Panc1 (cell line): ENCODE results near the gene SPATA1. TPM values are rescaled to one million over a fixed set of nuclear protein-coding genes. Genes with fewer than 3 reads are reported as not detected.

Experiments
- ATAC-seq: fragments of 200-7000 bp; cut with Tn5 transposase; 2 replicates; pipeline ENCODE4 v1.9.1; 2020; ENCODE audit warnings: mild to moderate bottlenecking, moderate library complexity
- BruUV-seq: library from RNA; stranded (reverse); fragments of 400-500 nt; replicated peaks from 2 replicates; lab custom pipeline; 2021; lab: Mats Ljungman, UMichigan
- CTCF ChIA-PET: fragments of 300-600 bp; sonication (Branson Sonifier 250); formaldehyde crosslinking; loops from one replicate; lab custom pipeline; 2022; ENCODE audit warnings: antibody characterized with exemption; lab: Charles Lee
- POLR2A ChIA-PET: fragments of 300-600 bp; sonication (Branson Sonifier 250); formaldehyde crosslinking; loops from one replicate; lab custom pipeline; 2022; ENCODE audit warnings: antibody characterized with exemption; lab: Charles Lee
- DNase-seq: peaks from one replicate; pipeline ENCODE4 v3.0.0-alpha.2; 2010; ENCODE audit warnings: low read depth, low spot score
- H3K27ac ChIP-seq: 2 replicates; pipeline ENCODE4 v1.5.1; 2011; ENCODE audit warnings: mild to moderate bottlenecking, low read length, inconsistent platforms
- H3K27me3 ChIP-seq: fragments of 200-500 bp; sonication (Bioruptor generic); 2 replicates; pipeline ENCODE4 v1.6.0; 2014; ENCODE audit warnings: low read length, inconsistent platforms; ENCODE audit not compliant: control insufficient read depth, insufficient read depth
- H3K36me3 ChIP-seq: fragments of 200-500 bp; sonication (Bioruptor generic); 2 replicates; pipeline ENCODE4 v1.5.1; 2014; ENCODE audit warnings: inconsistent platforms, mild to moderate bottlenecking, low read length, moderate library complexity; ENCODE audit not compliant: control insufficient read depth, insufficient read depth
- H3K4me1 ChIP-seq: 2 replicates; pipeline ENCODE4 v1.5.1; 2011; ENCODE audit warnings: inconsistent platforms, mild to moderate bottlenecking, low read length, moderate library complexity; ENCODE audit not compliant: control insufficient read depth, insufficient read depth
- H3K4me3 ChIP-seq, 2 experiments: 2 replicates each; pipeline ENCODE4 v1.5.1; 2011 to 2012; ENCODE audit warnings: low read depth in 2 of 2, low read length in 2 of 2, mild to moderate bottlenecking in 2 of 2, inconsistent platforms in 1 of 2, moderate library complexity in 1 of 2
- H3K9me3 ChIP-seq: fragments of 200-500 bp; sonication (Bioruptor generic); 2 replicates; pipeline ENCODE4 v1.5.1; 2014; ENCODE audit warnings: low read depth, mild to moderate bottlenecking, inconsistent platforms, low read length, moderate library complexity; ENCODE audit not compliant: control insufficient read depth, insufficient read depth
- CTCF ChIP-seq: fragments of 450-650 bp; IDR thresholded peaks from 2 replicates; pipeline ENCODE4 v1.5.1; 2017; ENCODE audit warnings: mild to moderate bottlenecking
- POLR2AphosphoS5 ChIP-seq: IDR thresholded peaks from 2 replicates; pipeline ENCODE4 v1.6.1; 2012; ENCODE audit warnings: mild to moderate bottlenecking, low read depth, low read length, moderate library complexity
- REST ChIP-seq, 2 experiments: IDR thresholded peaks; 2 replicates each; pipeline ENCODE4 v1.6.1; 2011 to 2012; ENCODE audit warnings: low read depth in 2 of 2, control low read depth in 1 of 2, low read length in 1 of 2, mild to moderate bottlenecking in 1 of 2, moderate library complexity in 1 of 2; ENCODE audit not compliant: insufficient read depth in 1 of 2
- SIN3A ChIP-seq: IDR thresholded peaks from 2 replicates; pipeline ENCODE4 v1.6.1; 2012; ENCODE audit warnings: low read depth, mild to moderate bottlenecking, low read length, moderate library complexity, borderline replicate concordance; ENCODE audit not compliant: insufficient read depth
- TCF7L2 ChIP-seq: IDR thresholded peaks from 2 replicates; pipeline ENCODE4 v1.6.1; 2011; ENCODE audit warnings: mild to moderate bottlenecking, low read depth, low read length, inconsistent platforms
- in situ Hi-C: cut with HindIII; loops from 2 replicates; pipeline ENCODE4 v1.10.0; 2016; ENCODE audit warnings: low sequenced_read_pairs, low pct_unique_long_range_greater_than_20kb
- intact Hi-C: fragments of 100-400 bp; cut with micrococcal nuclease; formaldehyde crosslinking; loops from one replicate; pipeline ENCODE4 v1.10.0; 2022; ENCODE audit not compliant: unreplicated experiment
- total RNA-seq: library from RNA; stranded (reverse); gene quantifications from one replicate; pipeline ENCODE4 v1.2.1, GENCODE V29; 2021; ENCODE audit not compliant: unreplicated experiment

The SPATA1 gene
- total RNA-seq, 1 experiment from 2014 or later: 5.0 TPM

GRCh38 chr1:84492726-84493125 lies 13.5 kb upstream of the SPATA1 start:
- H3K9me3 ChIP-seq: no peaks in the 10 kb centered on the region
- ChIA-PET POLR2A (no interaction called here), CTCF (no interaction called here)
- TF ChIP-seq TCF7L2 (no peak), SIN3A (no peak), POLR2AphosphoS5 (no peak), REST (IDR thresholded peaks at IDR 0.05; ENCODE audit: insufficient read depth in 1 of 2, low read depth in 2 of 2, low read length in 1 of 2) (no peak), CTCF (0 out of 2 replicates have a peak, but pooled peaks have one; percentile 28)
- DNase-seq (no peak), ATAC-seq (no peak)
- no peaks in the 10 kb centered on the region for H3K4me1 ChIP-seq
- H3K36me3 ChIP-seq: peaks cover 75% of the 10 kb centered on the region
- in situ Hi-C loops (no loop called here), intact Hi-C loops (loop anchor here (1.0 to 5.0 kb wide), 2 partner anchors 13 to 350 kb away; partner anchors contain the start of gene PRKACB)
- H3K27me3 ChIP-seq: no peaks in the 10 kb centered on the region
- no TSS peak for BruUV-seq
- H3K4me3 ChIP-seq: no peak overlapping the region
- H3K27ac ChIP-seq: no peak overlapping the region

GRCh38 chr1:84493747-84494146 lies 12.4 kb upstream of the SPATA1 start:
- H3K27me3 ChIP-seq: no peaks in the 10 kb centered on the region
- H3K9me3 ChIP-seq: no peaks in the 10 kb centered on the region
- no TSS peak for BruUV-seq
- CTCF ChIA-PET: no interaction called here
- ATAC-seq: no peak
- in situ Hi-C loops (no loop called here), intact Hi-C loops (loop anchor here (1.0 to 5.0 kb wide), 2 partner anchors 12 to 351 kb away; partner anchors contain the start of gene PRKACB)
- H3K4me1 ChIP-seq: no peaks in the 10 kb centered on the region; the same call in 1 of the 2 replicates
- DNase-seq: no peak
- H3K4me3 ChIP-seq: no peak overlapping the region
- H3K27ac ChIP-seq: no peak overlapping the region
- POLR2A ChIA-PET: no interaction called here
- TF ChIP-seq POLR2AphosphoS5: no peak
- no peak for TF ChIP-seq SIN3A
- no peak for TF ChIP-seq TCF7L2
- TF ChIP-seq CTCF: no peak
- no peak for TF ChIP-seq REST (IDR thresholded peaks at IDR 0.05; ENCODE audit: insufficient read depth in 1 of 2, low read depth in 2 of 2, low read length in 1 of 2)
- H3K36me3 ChIP-seq: peaks cover 82% of the 10 kb centered on the region
